Liver (tissue), 9 donors: Measurements from ENCODE around the gene PHYHD1. TPM values are rescaled to one million over a fixed set of nuclear protein-coding genes. Genes with fewer than 3 reads are reported as not detected.
A peak's percentile ranks its signal among the peaks of the same experiment; 100 is the strongest.

Experiments
- DNase-seq: peaks from one replicate; pipeline ENCODE4 v3.0.0-alpha.2; 2017; ENCODE audit warnings: low spot score
- H3K27ac ChIP-seq, 2 donors: one replicate each; pipeline ENCODE4 v1.7.0; 2013; ENCODE audit warnings: inconsistent platforms in 2 of 2, low read length in 2 of 2, control low read depth in 1 of 2, low read depth in 1 of 2, mild to moderate bottlenecking in 1 of 2
- H3K27me3 ChIP-seq, 4 donors: one replicate each; pipeline versions ENCODE4 v1.6.1 to v1.7.0; 2013; ENCODE audit warnings: low read length in 3 of 4, inconsistent platforms in 1 of 4, mild to moderate bottlenecking in 1 of 4, moderate library complexity in 1 of 4; ENCODE audit not compliant: control insufficient read depth in 4 of 4, insufficient read depth in 4 of 4
- H3K36me3 ChIP-seq, 4 donors: one replicate each; pipeline versions ENCODE4 v1.6.1 to v1.7.0; 2013; ENCODE audit warnings: low read length in 3 of 4, mild to moderate bottlenecking in 3 of 4, low read depth in 1 of 4, moderate library complexity in 1 of 4; ENCODE audit not compliant: control insufficient read depth in 4 of 4, insufficient read depth in 3 of 4
- H3K4me1 ChIP-seq, 4 donors: one replicate each; pipeline versions ENCODE4 v1.6.1 to v1.7.0; 2013; ENCODE audit warnings: low read length in 3 of 4, mild to moderate bottlenecking in 3 of 4, moderate library complexity in 1 of 4; ENCODE audit not compliant: control insufficient read depth in 4 of 4, insufficient read depth in 4 of 4
- H3K4me3 ChIP-seq, 3 donors: one replicate each; pipeline versions ENCODE4 v1.6.1 to v1.7.0; 2013; ENCODE audit warnings: low read length in 3 of 3, control low read depth in 1 of 3, low read depth in 1 of 3, mild to moderate bottlenecking in 1 of 3
- H3K9ac ChIP-seq, 2 donors: one replicate each; pipeline ENCODE4 v1.7.0; 2013; ENCODE audit warnings: low read length in 2 of 2, mild to moderate bottlenecking in 2 of 2, moderate library complexity in 2 of 2, control low read depth in 1 of 2, low read depth in 1 of 2
- H3K9me3 ChIP-seq, 4 donors: one replicate each; pipeline versions ENCODE4 v1.6.1 to v1.7.0; 2013; ENCODE audit warnings: low read length in 3 of 4; ENCODE audit not compliant: control insufficient read depth in 4 of 4
- ATF3 ChIP-seq: IDR thresholded peaks from 2 replicates; pipeline ENCODE4 v1.6.1; 2016; ENCODE audit warnings: antibody characterized with exemption
- CTCF ChIP-seq: fragments of 150-350 bp; IDR thresholded peaks from 2 replicates; pipeline ENCODE4 v1.5.1; 2017; ENCODE audit warnings: improper control_type of control experiment, low read depth, low read length; ENCODE audit not compliant: missing input control
- EGR1 ChIP-seq, 2 donors: IDR thresholded peaks; 2 replicates each; pipeline ENCODE4 v1.6.1; 2016 to 2018; ENCODE audit warnings: antibody characterized with exemption in 2 of 2, low read depth in 2 of 2
- FOXA1 ChIP-seq: IDR thresholded peaks from 2 replicates; pipeline ENCODE4 v1.6.1; 2016; ENCODE audit warnings: antibody characterized with exemption
- FOXA2 ChIP-seq: IDR thresholded peaks from 2 replicates; pipeline ENCODE4 v1.6.1; 2016; ENCODE audit warnings: antibody characterized with exemption
- GABPA ChIP-seq, 2 donors: IDR thresholded peaks in 1 of 2; conservative IDR thresholded peaks in 1 of 2; 2 replicates each; pipeline ENCODE4 v1.6.1; 2016; ENCODE audit warnings: antibody characterized with exemption in 2 of 2, mild to moderate bottlenecking in 1 of 2, moderate library complexity in 1 of 2
- HNF4A ChIP-seq, 2 donors: conservative IDR thresholded peaks; 2 replicates each; pipeline ENCODE4 v1.6.1; 2016; ENCODE audit warnings: antibody characterized with exemption in 2 of 2, mild to moderate bottlenecking in 2 of 2
- HNF4G ChIP-seq: IDR thresholded peaks from 2 replicates; pipeline ENCODE4 v1.6.1; 2016; ENCODE audit warnings: antibody characterized with exemption
- JUND ChIP-seq, 2 donors: IDR thresholded peaks; 2 replicates each; pipeline ENCODE4 v1.6.1; 2016; ENCODE audit warnings: antibody characterized with exemption in 2 of 2
- MAX ChIP-seq: IDR thresholded peaks from 2 replicates; pipeline ENCODE4 v1.6.1; 2016; ENCODE audit warnings: antibody characterized with exemption
- NR2F2 ChIP-seq: IDR thresholded peaks from 2 replicates; pipeline ENCODE4 v1.6.1; 2016; ENCODE audit warnings: antibody characterized with exemption
- RAD21 ChIP-seq, 2 donors: IDR thresholded peaks; 2 replicates each; pipeline ENCODE4 v1.6.1; 2016; ENCODE audit warnings: antibody characterized with exemption in 2 of 2, mild to moderate bottlenecking in 2 of 2
- REST ChIP-seq: IDR thresholded peaks from 2 replicates; pipeline ENCODE4 v1.6.1; 2016; ENCODE audit warnings: antibody characterized with exemption, mild to moderate bottlenecking
- SP1 ChIP-seq: IDR thresholded peaks from 2 replicates; pipeline ENCODE4 v1.6.1; 2018; ENCODE audit warnings: antibody characterized with exemption, mild to moderate bottlenecking
- TAF1 ChIP-seq: conservative IDR thresholded peaks from 2 replicates; pipeline ENCODE4 v1.6.1; 2016; ENCODE audit warnings: antibody characterized with exemption, mild to moderate bottlenecking
- YY1 ChIP-seq: IDR thresholded peaks from 2 replicates; pipeline ENCODE4 v1.6.1; 2016; ENCODE audit warnings: antibody characterized with exemption, mild to moderate bottlenecking
- ZBTB33 ChIP-seq: IDR thresholded peaks from 2 replicates; pipeline ENCODE4 v1.6.1; 2016; ENCODE audit warnings: antibody characterized with exemption
- WGBS: extraction: QIAGEN DNeasy Blood & Tissue Kit; methylation state at CpG from one replicate; pipeline ENCODE4 v1.1.7; 2013; 5-methylcytosine and 5-hydroxymethylcytosine counted together
- polyA plus RNA-seq, 2 donors: library from polyadenylated mRNA; stranded (reverse) in 1 of 2; unstranded in 1 of 2; fragments of 200-250 nt in 1 of 2; fragments of >200 nt in 1 of 2; fragmentation: Nextera tagmentation in 1 of 2; extraction: Ambion mirVana in 1 of 2; gene quantifications; one replicate each; pipeline versions ENCODE4 v1.2.1 to v1.2.3, GENCODE V29; 2013 to 2015
- total RNA-seq, 2 donors: library from RNA; depleted of rRNA; stranded (reverse); fragments of >200 nt; gene quantifications; one replicate each; pipeline ENCODE4 v1.2.3, GENCODE V29; 2014
- donor health status: healthy.
- donor health status: healthy.
- donor health status: healthy.
- donor health status: healthy.
- donor health status: healthy.

PHYHD1 gene
- total and polyA plus RNA-seq, 4 donors = 9.2 to 72.8 (median 31.3) TPM

GRCh38 chr9:128910906-128911305 is 9.9 kb upstream of the PHYHD1 start:
- H3K4me1 ChIP-seq = peaks cover 3 to 47% (median 23%) of the 10 kb centered on the region in 4 donors
- TF ChIP-seq MAX = no peak
- no peak for TF ChIP-seq FOXA1
- no peak for TF ChIP-seq CTCF
- no peak for TF ChIP-seq NR2F2
- TF ChIP-seq HNF4A (conservative IDR thresholded peaks at IDR 0.05) = no peak
- TF ChIP-seq TAF1 = no peak
- TF ChIP-seq FOXA2 = no peak
- no peak for TF ChIP-seq GABPA (IDR thresholded peaks at IDR 0.05 in 1 of 2, conservative IDR thresholded peaks at IDR 0.05 in 1 of 2)
- TF ChIP-seq RAD21 (IDR thresholded peaks at IDR 0.05) = no peak
- TF ChIP-seq JUND (IDR thresholded peaks at IDR 0.05) = no peak
- TF ChIP-seq ZBTB33 = no peak
- no peak for TF ChIP-seq EGR1 (IDR thresholded peaks at IDR 0.05; ENCODE audit: low read depth in 2 of 2)
- no peak for TF ChIP-seq ATF3
- H3K9ac ChIP-seq = no peak overlapping the region
- DNase-seq = no peak
- 91% methylated on average over 6 of the region's 6 CpGs for WGBS
- peak overlapping the region; percentile 34 to 47 for H3K27ac ChIP-seq
- peaks cover 6 to 39% (median 30%) of the 10 kb centered on the region in 4 donors for H3K36me3 ChIP-seq
- H3K4me3 ChIP-seq = no peak overlapping the region
- no peaks in the 10 kb centered on the region for H3K9me3 ChIP-seq
- H3K27me3 ChIP-seq = no peaks in the 10 kb centered on the region

- H3K36me3 ChIP-seq = peaks cover 6 to 38% (median 30%) of the 10 kb centered on the region in 4 donors
- WGBS = 56% methylated on average over 8 of the region's 8 CpGs
- no peaks in the 10 kb centered on the region for H3K27me3 ChIP-seq
- H3K4me1 ChIP-seq = peaks cover 3 to 49% (median 27%) of the 10 kb centered on the region in 4 donors
- no peak overlapping the region for H3K4me3 ChIP-seq
- peak overlapping the region; percentile 34 to 47 for H3K27ac ChIP-seq
- H3K9me3 ChIP-seq = no peaks in the 10 kb centered on the region
- no peak for DNase-seq
- peak overlapping the region in 1 of 2 donors; percentile 5 for H3K9ac ChIP-seq
- TF ChIP-seq HNF4A (conservative IDR thresholded peaks at IDR 0.05) = no peak
- peak; percentile 91 for TF ChIP-seq NR2F2
- TF ChIP-seq MAX = no peak
- TF ChIP-seq EGR1 (IDR thresholded peaks at IDR 0.05; ENCODE audit: low read depth in 2 of 2) = no peak
- TF ChIP-seq ZBTB33 = no peak
- TF ChIP-seq ATF3 = no peak
- TF ChIP-seq HNF4G = no peak
- no peak for TF ChIP-seq CTCF
- TF ChIP-seq YY1 = no peak
- TF ChIP-seq RAD21 (IDR thresholded peaks at IDR 0.05) = peak in 1 of 2 donors; percentile 22
- peak; percentile 41 for TF ChIP-seq SP1
- TF ChIP-seq GABPA (IDR thresholded peaks at IDR 0.05 in 1 of 2, conservative IDR thresholded peaks at IDR 0.05 in 1 of 2) = peak in 1 of 2 donors; percentile 16
- no peak for TF ChIP-seq REST
- no peak for TF ChIP-seq TAF1
Measured at GRCh38 chr9:128911529-128912035, 9.2 kb upstream of the PHYHD1 start.
